HEK293T (cell line): Measurements from ENCODE around the gene COA5.

Experiments used
- CTCF ChIA-PET: fragments of 350-600 bp; formaldehyde crosslinking; extraction: SDS; loops from one replicate; lab custom pipeline; 2021; ENCODE audit warnings: antibody characterized with exemption, inconsistent platforms; lab: Yijun Ruan, JAX
- POLR2A ChIA-PET: fragments of 350-600 bp; formaldehyde crosslinking; extraction: SDS; loops from one replicate; lab custom pipeline; 2020; ENCODE audit warnings: antibody characterized with exemption, inconsistent platforms; lab: Yijun Ruan, JAX
- DNase-seq: peaks from one replicate; pipeline ENCODE4 v3.0.0; 2012; ENCODE audit warnings: mixed read lengths; ENCODE audit errors: extremely low spot score
- ARNT ChIP-seq: fragments of 450-650 bp; IDR thresholded peaks from 2 replicates; pipeline ENCODE4 v1.6.1; 2017; ENCODE audit warnings: mild to moderate bottlenecking
- BHLHE40 ChIP-seq: fragments of 450-650 bp; IDR thresholded peaks from 2 replicates; pipeline ENCODE4 v1.6.1; 2016; ENCODE audit warnings: mild to moderate bottlenecking, moderate library complexity, borderline replicate concordance
- CTBP1 ChIP-seq: fragments of 450-650 bp; IDR thresholded peaks from 2 replicates; pipeline ENCODE4 v1.6.1; 2016; ENCODE audit warnings: borderline replicate concordance
- ELF4 ChIP-seq: fragments of 450-650 bp; IDR thresholded peaks from 2 replicates; pipeline ENCODE4 v1.6.1; 2017; ENCODE audit warnings: antibody characterized with exemption
- FOXA1 ChIP-seq: fragments of 450-650 bp; IDR thresholded peaks from 2 replicates; pipeline ENCODE4 v1.6.1; 2016; ENCODE audit warnings: mild to moderate bottlenecking
- FOXK2 ChIP-seq: fragments of 450-650 bp; IDR thresholded peaks from 2 replicates; pipeline ENCODE4 v1.6.1; 2016; ENCODE audit warnings: mild to moderate bottlenecking
- FOXM1 ChIP-seq: fragments of 450-650 bp; IDR thresholded peaks from 2 replicates; pipeline ENCODE4 v1.6.1; 2017; ENCODE audit warnings: mild to moderate bottlenecking, borderline replicate concordance
- HDGF ChIP-seq: fragments of 450-650 bp; IDR thresholded peaks from 2 replicates; pipeline ENCODE4 v1.6.1; 2017; ENCODE audit warnings: antibody characterized with exemption, borderline replicate concordance
- L3MBTL2 ChIP-seq: fragments of 450-650 bp; conservative IDR thresholded peaks from 2 replicates; pipeline ENCODE4 v1.6.1; 2016; ENCODE audit warnings: mild to moderate bottlenecking
- LEF1 ChIP-seq: fragments of 450-650 bp; IDR thresholded peaks from 2 replicates; pipeline ENCODE4 v1.6.1; 2017; ENCODE audit warnings: mild to moderate bottlenecking, borderline replicate concordance
- NFRKB ChIP-seq: fragments of 450-650 bp; IDR thresholded peaks from 2 replicates; pipeline ENCODE4 v1.6.1; 2016; ENCODE audit warnings: mild to moderate bottlenecking, moderate library complexity
- PKNOX1 ChIP-seq: fragments of 450-650 bp; IDR thresholded peaks from 2 replicates; pipeline ENCODE4 v1.6.1; 2016
- SP1 ChIP-seq: fragments of 450-650 bp; IDR thresholded peaks from 2 replicates; pipeline ENCODE4 v1.6.1; 2017
- SUZ12 ChIP-seq: fragments of 450-650 bp; IDR thresholded peaks from 2 replicates; pipeline ENCODE4 v1.6.1; 2016; ENCODE audit warnings: mild to moderate bottlenecking
- TARDBP ChIP-seq: fragments of 450-650 bp; IDR thresholded peaks from 2 replicates; pipeline ENCODE4 v1.6.1; 2016
- ZNF384 ChIP-seq: fragments of 450-650 bp; IDR thresholded peaks from 2 replicates; pipeline ENCODE4 v1.6.1; 2016

COA5 gene

GRCh38 chr2:98556344-98557033, 51.8 kb downstream of the COA5 start:
- no peak for DNase-seq
- TF ChIP-seq ELF4, result no peak
- no peak for TF ChIP-seq L3MBTL2
- no peak for TF ChIP-seq ARNT
- no peak for TF ChIP-seq ZNF384
- TF ChIP-seq TARDBP, result no peak
- TF ChIP-seq NFRKB, result no peak
- no peak for TF ChIP-seq FOXA1
- TF ChIP-seq BHLHE40, result no peak
- no peak for TF ChIP-seq PKNOX1
- TF ChIP-seq CTBP1, result no peak
- no peak for TF ChIP-seq SP1
- no peak for TF ChIP-seq FOXK2
- TF ChIP-seq FOXM1, result no peak
- TF ChIP-seq SUZ12, result no peak
- TF ChIP-seq LEF1, result no peak
- no peak for TF ChIP-seq HDGF
- ChIA-PET POLR2A (no interaction called here), CTCF (interaction anchor here (2.4 kb wide), 1 partner anchor 12 kb away, joined by 10 read pairs; no protein-coding TSS in a partner anchor)

GRCh38 chr2:98555696-98556095, 52.6 kb downstream of the COA5 start:
- DNase-seq, result no peak
- POLR2A ChIA-PET, result no interaction called here
- CTCF ChIA-PET, result no interaction called here
- TF ChIP-seq ZNF384, result no peak
- TF ChIP-seq L3MBTL2, result no peak
- TF ChIP-seq BHLHE40, result no peak

- no peak for DNase-seq
- ChIA-PET POLR2A (no interaction called here), CTCF (no interaction called here)
- no peak for TF ChIP-seq SP1
- TF ChIP-seq ZNF384, result no peak
- TF ChIP-seq FOXK2, result no peak
- no peak for TF ChIP-seq FOXA1
- TF ChIP-seq L3MBTL2, result no peak
- TF ChIP-seq NFRKB, result no peak
- no peak for TF ChIP-seq FOXM1
- no peak for TF ChIP-seq BHLHE40
- TF ChIP-seq PKNOX1, result no peak
- no peak for TF ChIP-seq ARNT
- no peak for TF ChIP-seq SUZ12
- no peak for TF ChIP-seq LEF1
- TF ChIP-seq HDGF, result no peak
- TF ChIP-seq CTBP1, result no peak
- no peak for TF ChIP-seq TARDBP
- no peak for TF ChIP-seq ELF4
Measured at GRCh38 chr2:98554116-98554861, 54.0 kb downstream of the COA5 start.

- no peak for TF ChIP-seq FOXM1
- DNase-seq, result no peak
- ChIA-PET CTCF (no interaction called here), POLR2A (no interaction called here)
Measured at GRCh38 chr2:98552499-98553179, 55.7 kb downstream of the COA5 start.

- TF ChIP-seq BHLHE40, result no peak
- TF ChIP-seq SUZ12, result no peak
- TF ChIP-seq ARNT, result no peak
- TF ChIP-seq CTBP1, result no peak
- no peak for TF ChIP-seq ELF4
- no peak for DNase-seq
- POLR2A ChIA-PET, result interaction anchor here (0.5 kb wide), 1 partner anchor 576 kb away, joined by 3 read pairs; no protein-coding TSS in a partner anchor
- CTCF ChIA-PET, result no interaction called here
Measured at GRCh38 chr2:98551316-98551715, 57.0 kb downstream of the COA5 start.

- TF ChIP-seq L3MBTL2 (no peak), BHLHE40 (no peak), LEF1 (no peak), PKNOX1 (no peak), FOXM1 (no peak), SP1 (no peak), NFRKB (no peak), TARDBP (no peak), FOXA1 (no peak), SUZ12 (no peak), FOXK2 (no peak), ARNT (no peak), HDGF (no peak), ZNF384 (no peak), CTBP1 (no peak), ELF4 (no peak)
- CTCF ChIA-PET, result no interaction called here
- no peak for DNase-seq
- POLR2A ChIA-PET, result no interaction called here
Measured at GRCh38 chr2:98550165-98550564, 58.1 kb downstream of the COA5 start.
